Astrocyte (in vitro differentiated cells and primary cell): Measurements from ENCODE around the gene CDK7. TPM values are rescaled to one million over a fixed set of nuclear protein-coding genes. Genes with fewer than 3 reads are reported as not detected.

Source experiments
- DNase-seq: peaks from one replicate; pipeline ENCODE4 v3.0.0-alpha.2; 2010; ENCODE audit warnings: low read depth
- FAIRE-seq: peaks from 2 replicates; lab custom pipeline; 2011; peaks lifted over from hg19 to GRCh38; lab: Jason Lieb, UNC
- H2AFZ ChIP-seq: 2 replicates; pipeline ENCODE4 v1.6.0; 2012; ENCODE audit warnings: low read depth, low read length, inconsistent platforms
- H3K27ac ChIP-seq: 2 replicates; pipeline ENCODE4 v1.5.1; 2011; ENCODE audit warnings: low read depth, low read length, inconsistent platforms
- H3K27me3 ChIP-seq: 2 replicates; pipeline ENCODE4 v1.6.0; 2011; ENCODE audit warnings: low read length, inconsistent platforms; ENCODE audit not compliant: insufficient read depth
- H3K36me3 ChIP-seq: 2 replicates; pipeline ENCODE4 v1.5.1; 2011; ENCODE audit warnings: low read length, inconsistent platforms; ENCODE audit not compliant: insufficient read depth
- H3K4me1 ChIP-seq: 2 replicates; pipeline ENCODE4 v1.5.1; 2011; ENCODE audit warnings: low read length, inconsistent platforms; ENCODE audit not compliant: insufficient read depth
- H3K4me2 ChIP-seq: 2 replicates; pipeline ENCODE4 v1.6.0; 2012; ENCODE audit warnings: low read length, inconsistent platforms
- H3K4me3 ChIP-seq: 2 replicates; pipeline ENCODE4 v1.5.1; 2011; ENCODE audit warnings: low read depth, mild to moderate bottlenecking, low read length, inconsistent platforms; ENCODE audit not compliant: insufficient read depth
- H3K79me2 ChIP-seq: 2 replicates; pipeline ENCODE4 v1.6.0; 2012; ENCODE audit warnings: mild to moderate bottlenecking, low read length, inconsistent platforms; ENCODE audit not compliant: insufficient read depth
- H3K9ac ChIP-seq: 2 replicates; pipeline ENCODE4 v1.6.0; 2012; ENCODE audit warnings: mild to moderate bottlenecking, low read length, inconsistent platforms
- H3K9me3 ChIP-seq: 2 replicates; pipeline ENCODE4 v1.5.1; 2012; ENCODE audit warnings: low read depth, mild to moderate bottlenecking, low read length, inconsistent platforms; ENCODE audit not compliant: insufficient read depth
- H4K20me1 ChIP-seq: 2 replicates; pipeline ENCODE4 v1.6.0; 2012; ENCODE audit warnings: low read length, inconsistent platforms; ENCODE audit not compliant: insufficient read depth
- H3K27ac Mint-ChIP-seq: one replicate; pipeline ENCODE4 v1.8.0; 2021; ENCODE audit warnings: mild to moderate bottlenecking, mixed read lengths; ENCODE audit not compliant: unreplicated experiment
- H3K27me3 Mint-ChIP-seq: one replicate; pipeline ENCODE4 v1.8.0; 2021; ENCODE audit warnings: low read depth, mixed read lengths; ENCODE audit not compliant: unreplicated experiment
- H3K36me3 Mint-ChIP-seq: one replicate; pipeline ENCODE4 v1.8.0; 2021; ENCODE audit warnings: low read depth, mixed read lengths; ENCODE audit not compliant: unreplicated experiment
- H3K4me1 Mint-ChIP-seq: one replicate; pipeline ENCODE4 v1.8.0; 2021; ENCODE audit warnings: low read depth, mixed read lengths; ENCODE audit not compliant: unreplicated experiment
- H3K4me3 Mint-ChIP-seq: one replicate; pipeline ENCODE4 v1.8.0; 2021; ENCODE audit warnings: mild to moderate bottlenecking, moderate library complexity, mixed read lengths; ENCODE audit not compliant: unreplicated experiment
- H3K9me3 Mint-ChIP-seq: one replicate; pipeline ENCODE4 v1.8.0; 2021; ENCODE audit warnings: mild to moderate bottlenecking, mixed read lengths; ENCODE audit not compliant: unreplicated experiment
- EZH2 ChIP-seq: IDR thresholded peaks from 2 replicates; pipeline ENCODE4 v1.6.1; 2012; ENCODE audit warnings: mild to moderate bottlenecking, low read length, inconsistent platforms; ENCODE audit not compliant: insufficient read depth
- total RNA-seq: library from RNA; stranded (reverse); gene quantifications from 2 replicates; pipeline ENCODE4 v1.2.1, GENCODE V29; 2021
- TF ChIP-seq, protein P1 (sequence below): IDR thresholded peaks from 2 replicates; pipeline ENCODE4 v1.5.1; 2011; ENCODE audit warnings: low read depth, mild to moderate bottlenecking, inconsistent platforms, low read length, moderate library complexity; ENCODE audit not compliant: insufficient read depth

Gene CDK7
- total RNA-seq, 1 donor from 2014 or later = 58.3 TPM

GRCh38 chr5:69268899-69269298, 34.2 kb downstream of the CDK7 start:
- Histone ChIP-seq H3K79me2 (peaks cover 5% of the 10 kb centered on the region), H2AFZ (no peak overlapping the region), H3K27me3 (no peaks in the 10 kb centered on the region), H3K9ac (no peak overlapping the region), H3K4me1 (peaks cover 5% of the 10 kb centered on the region), H4K20me1 (peaks cover 3% of the 10 kb centered on the region), H3K9me3 (no peaks in the 10 kb centered on the region), H3K36me3 (peaks cover 30% of the 10 kb centered on the region), H3K4me2 (no peak overlapping the region), H3K27ac (no peak overlapping the region), H3K4me3 (no peak overlapping the region)
- TF ChIP-seq, protein P1, sequence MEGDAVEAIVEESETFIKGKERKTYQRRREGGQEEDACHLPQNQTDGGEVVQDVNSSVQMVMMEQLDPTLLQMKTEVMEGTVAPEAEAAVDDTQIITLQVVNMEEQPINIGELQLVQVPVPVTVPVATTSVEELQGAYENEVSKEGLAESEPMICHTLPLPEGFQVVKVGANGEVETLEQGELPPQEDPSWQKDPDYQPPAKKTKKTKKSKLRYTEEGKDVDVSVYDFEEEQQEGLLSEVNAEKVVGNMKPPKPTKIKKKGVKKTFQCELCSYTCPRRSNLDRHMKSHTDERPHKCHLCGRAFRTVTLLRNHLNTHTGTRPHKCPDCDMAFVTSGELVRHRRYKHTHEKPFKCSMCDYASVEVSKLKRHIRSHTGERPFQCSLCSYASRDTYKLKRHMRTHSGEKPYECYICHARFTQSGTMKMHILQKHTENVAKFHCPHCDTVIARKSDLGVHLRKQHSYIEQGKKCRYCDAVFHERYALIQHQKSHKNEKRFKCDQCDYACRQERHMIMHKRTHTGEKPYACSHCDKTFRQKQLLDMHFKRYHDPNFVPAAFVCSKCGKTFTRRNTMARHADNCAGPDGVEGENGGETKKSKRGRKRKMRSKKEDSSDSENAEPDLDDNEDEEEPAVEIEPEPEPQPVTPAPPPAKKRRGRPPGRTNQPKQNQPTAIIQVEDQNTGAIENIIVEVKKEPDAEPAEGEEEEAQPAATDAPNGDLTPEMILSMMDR = no peak
- TF ChIP-seq EZH2 = no peak
- no peaks in the 10 kb centered on the region for H3K9me3 Mint-ChIP-seq
- no peak for FAIRE-seq
- H3K27ac Mint-ChIP-seq = no peak overlapping the region
- H3K4me3 Mint-ChIP-seq = no peak overlapping the region
- H3K4me1 Mint-ChIP-seq = peaks cover 9% of the 10 kb centered on the region
- H3K36me3 Mint-ChIP-seq = peaks cover 14% of the 10 kb centered on the region
- H3K27me3 Mint-ChIP-seq = no peaks in the 10 kb centered on the region
- no peak for DNase-seq

- Histone ChIP-seq H2AFZ (no peak overlapping the region), H3K9me3 (no peaks in the 10 kb centered on the region), H3K27ac (no peak overlapping the region), H3K79me2 (peaks cover 5% of the 10 kb centered on the region), H3K27me3 (no peaks in the 10 kb centered on the region), H4K20me1 (peaks cover under 1% of the 10 kb centered on the region), H3K9ac (no peak overlapping the region), H3K4me2 (no peak overlapping the region), H3K4me3 (no peak overlapping the region), H3K36me3 (peaks cover 37% of the 10 kb centered on the region), H3K4me1 (peaks cover 5% of the 10 kb centered on the region)
- Mint-ChIP-seq H3K27me3 (no peaks in the 10 kb centered on the region), H3K27ac (no peak overlapping the region), H3K4me3 (no peak overlapping the region), H3K9me3 (no peaks in the 10 kb centered on the region), H3K4me1 (peaks cover 9% of the 10 kb centered on the region), H3K36me3 (peaks cover 11% of the 10 kb centered on the region)
- TF ChIP-seq, protein P1 = no peak
- no peak for TF ChIP-seq EZH2
- FAIRE-seq (peak; percentile 80), DNase-seq (no peak)
Measured at GRCh38 chr5:69270840-69271239, 36.2 kb downstream of the CDK7 start.

DNA sequence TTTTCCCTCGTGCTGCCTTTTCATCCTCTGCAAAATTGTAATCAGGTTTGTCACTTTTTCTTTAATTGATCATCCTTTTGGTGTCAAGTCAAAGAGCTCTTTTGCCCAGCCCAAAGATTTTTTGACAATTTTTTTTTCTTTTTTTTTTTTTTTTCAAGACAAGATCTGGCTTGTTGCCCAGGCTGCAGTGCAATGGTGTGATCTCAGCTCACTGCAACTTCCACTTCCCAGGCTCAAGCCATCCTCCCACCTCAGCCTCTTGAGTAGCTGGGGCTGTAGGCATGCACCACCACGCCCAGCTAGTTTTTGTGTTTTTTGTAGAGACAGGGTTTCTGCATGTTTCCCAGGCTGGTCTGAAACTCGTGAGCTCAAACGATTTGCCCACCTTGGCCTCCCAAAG, 36.7 kb downstream of the CDK7 start:
- DNase-seq (peak; percentile 48), FAIRE-seq (peak; percentile 5)
- no peak overlapping the region for H3K4me3 ChIP-seq
- no peak for TF ChIP-seq EZH2
- TF ChIP-seq, protein P1 = no peak
- H4K20me1 ChIP-seq = no peaks in the 10 kb centered on the region
- peak overlapping the region; percentile 17 for H3K9ac ChIP-seq
- no peak overlapping the region for H3K4me3 Mint-ChIP-seq
- no peaks in the 10 kb centered on the region for H3K9me3 ChIP-seq
- H2AFZ ChIP-seq = no peak overlapping the region
- peaks cover 5% of the 10 kb centered on the region for H3K79me2 ChIP-seq
- H3K4me1 Mint-ChIP-seq = peaks cover 9% of the 10 kb centered on the region
- no peaks in the 10 kb centered on the region for H3K27me3 Mint-ChIP-seq
- H3K9me3 Mint-ChIP-seq = no peaks in the 10 kb centered on the region
- H3K36me3 ChIP-seq = peaks cover 37% of the 10 kb centered on the region
- no peaks in the 10 kb centered on the region for H3K27me3 ChIP-seq
- H3K4me1 ChIP-seq = peaks cover 5% of the 10 kb centered on the region
- peak overlapping the region; percentile 40 for H3K4me2 ChIP-seq
- H3K27ac ChIP-seq = peak overlapping the region; percentile 54
- peaks cover 9% of the 10 kb centered on the region for H3K36me3 Mint-ChIP-seq
- peak overlapping the region; percentile 84 for H3K27ac Mint-ChIP-seq
